K562 (cell line): ENCODE measurements around the gene PHKA2. TPM values are rescaled to one million over a fixed set of nuclear protein-coding genes. Genes with fewer than 3 reads are reported as not detected.

Source experiments
- ATAC-seq: fragments of 200-7000 bp; cut with Tn5 transposase; 3 replicates; pipeline ENCODE4 v1.9.1; 2020; ENCODE audit warnings: moderate library complexity
- BruUV-seq: library from RNA; stranded (reverse); fragments of 400-500 nt; replicated peaks from 2 replicates; lab custom pipeline; 2021; lab: Mats Ljungman, UMichigan
- CTCF ChIA-PET: fragments of 300-600 bp; formaldehyde crosslinking; extraction: SDS; loops from one replicate; lab custom pipeline; 2021; ENCODE audit warnings: low intra/inter-chr PET ratio; lab: Yijun Ruan, JAX
- POLR2A ChIA-PET: fragments of 300-600, 350-650 bp; sonication (Branson Sonifier 250); formaldehyde crosslinking; extraction: SDS; loops from one replicate; lab custom pipeline; 2021; ENCODE audit warnings: antibody characterized with exemption, inconsistent platforms; lab: Yijun Ruan, JAX
- DNase-seq, 4 experiments: peaks; one replicate each; pipeline versions ENCODE4 v3.0.0 to v3.0.0-alpha.2; 2011 to 2018; ENCODE audit warnings: low spot score in 3 of 4, mixed read lengths in 3 of 4; ENCODE audit errors: extremely low read depth in 1 of 4
- FAIRE-seq: peaks from 2 replicates; lab custom pipeline; 2011; peaks lifted over from hg19 to GRCh38; lab: Jason Lieb, UNC
- H2AFZ ChIP-seq: 2 replicates; pipeline ENCODE4 v1.6.0; 2011; ENCODE audit warnings: low read depth, low read length, control low read depth, inconsistent platforms
- H3K27ac ChIP-seq: fragments of 200-600 bp; 3 replicates; pipeline ENCODE4 v1.8.0; 2011; ENCODE audit warnings: low read depth, mild to moderate bottlenecking, control low read depth, inconsistent platforms, low read length, moderate library complexity, mixed read lengths; ENCODE audit errors: extremely low read depth
- H3K27me3 ChIP-seq, 2 experiments: fragments of 300-600 bp in 1 of 2; 2 replicates in 1 of 2; 3 replicates in 1 of 2; pipeline versions ENCODE4 v1.6.0 to v1.8.0; 2011; ENCODE audit warnings: inconsistent platforms in 2 of 2, low read length in 2 of 2, mild to moderate bottlenecking in 1 of 2, mixed read lengths in 1 of 2, moderate library complexity in 1 of 2; ENCODE audit not compliant: control insufficient read depth in 2 of 2, insufficient read depth in 2 of 2
- H3K36me3 ChIP-seq: fragments of 300-600 bp; 3 replicates; pipeline ENCODE4 v1.8.0; 2011; ENCODE audit warnings: mild to moderate bottlenecking, low read length, inconsistent platforms; ENCODE audit not compliant: control insufficient read depth, insufficient read depth
- H3K4me1 ChIP-seq, 2 experiments: fragments of 200-600 bp in 1 of 2; replicated peaks in 1 of 2; 2 replicates in 1 of 2; 3 replicates in 1 of 2; pipeline versions ENCODE4 v1.5.1 to v1.8.0; 2011; ENCODE audit warnings: inconsistent platforms in 2 of 2, low read length in 2 of 2, mild to moderate bottlenecking in 1 of 2, mixed read lengths in 1 of 2, moderate library complexity in 1 of 2; ENCODE audit not compliant: control insufficient read depth in 2 of 2, insufficient read depth in 2 of 2
- H3K4me2 ChIP-seq: 2 replicates; pipeline ENCODE4 v1.6.1; 2011; ENCODE audit warnings: low read length, control low read depth, inconsistent platforms, mixed read lengths; ENCODE audit not compliant: insufficient read depth
- H3K4me3 ChIP-seq: fragments of 200-600 bp; sonication (generic), shearing (Covaris generic); 2 replicates; pipeline ENCODE4 v1.5.1; 2016; ENCODE audit warnings: control low read depth, inconsistent platforms
- H3K79me2 ChIP-seq: fragments of 200-600 bp; 3 replicates; pipeline ENCODE4 v1.8.0; 2011; ENCODE audit warnings: low read length, inconsistent platforms; ENCODE audit not compliant: control insufficient read depth, insufficient read depth
- H3K9ac ChIP-seq, 2 experiments: 2 replicates each; pipeline versions ENCODE4 v1.6.0 to v1.6.1; 2011; ENCODE audit warnings: low read depth in 2 of 2, low read length in 2 of 2, control low read depth in 1 of 2, inconsistent platforms in 1 of 2, mild to moderate bottlenecking in 1 of 2, mixed read lengths in 1 of 2; ENCODE audit not compliant: insufficient read depth in 1 of 2
- H3K9me1 ChIP-seq: one replicate; pipeline ENCODE4 v1.6.0; 2011; ENCODE audit warnings: inconsistent platforms, mild to moderate bottlenecking, low read length, moderate library complexity; ENCODE audit not compliant: control insufficient read depth, insufficient read depth
- H3K9me3 ChIP-seq: replicated peaks from 2 replicates; pipeline ENCODE4 v1.5.1; 2011; ENCODE audit warnings: low read depth, low read length, inconsistent platforms; ENCODE audit not compliant: control insufficient read depth, insufficient read depth
- H4K20me1 ChIP-seq: replicated peaks from 2 replicates; pipeline ENCODE4 v1.6.1; 2011; ENCODE audit warnings: low read length, inconsistent platforms, mixed read lengths; ENCODE audit not compliant: control insufficient read depth, insufficient read depth
- CHD4 ChIP-seq: fragments of 200-600 bp; sonication (generic); IDR thresholded peaks from 3 replicates; pipeline ENCODE4 v1.6.1; 2012; ENCODE audit warnings: low read depth, mild to moderate bottlenecking, mixed read lengths, low read length, inconsistent platforms; ENCODE audit not compliant: insufficient read depth, insufficient replicate concordance, poor library complexity, severe bottlenecking
- EGR1 ChIP-seq: fragments of 450-650 bp; conservative IDR thresholded peaks from 2 replicates; pipeline ENCODE4 v1.6.1; 2017; ENCODE audit warnings: mild to moderate bottlenecking
- EWSR1 ChIP-seq: fragments of 450-650 bp; IDR thresholded peaks from 2 replicates; pipeline ENCODE4 v1.6.1; 2018; ENCODE audit warnings: borderline replicate concordance, mild to moderate bottlenecking, low read depth, moderate library complexity; ENCODE audit not compliant: partially characterized antibody
- MTA1 ChIP-seq: fragments of 450-650 bp; IDR thresholded peaks from 2 replicates; pipeline ENCODE4 v1.6.1; 2017; ENCODE audit warnings: borderline replicate concordance
- NCOA1 ChIP-seq: fragments of 450-650 bp; IDR thresholded peaks from 2 replicates; pipeline ENCODE4 v1.6.1; 2016; ENCODE audit warnings: low read depth
- RHOXF2B ChIP-seq: fragments of 250-450 bp; sonication (Bioruptor Pico); conservative IDR thresholded peaks from 2 replicates; pipeline ENCODE4 v1.5.1; 2021
- TOE1 ChIP-seq, 2 experiments: fragments of 450-650 bp in 1 of 2; sonication (generic) in 1 of 2; formaldehyde crosslinking in 1 of 2; IDR thresholded peaks; 2 replicates each; pipeline versions ENCODE4 v1.7.1 to v1.8.0; 2016 to 2022; ENCODE audit warnings: borderline replicate concordance in 2 of 2, mild to moderate bottlenecking in 2 of 2, antibody characterized with exemption in 1 of 2, inconsistent platforms in 1 of 2, low read depth in 1 of 2, missing genetic modification reagents in 1 of 2, moderate library complexity in 1 of 2
- WGBS: fragments of 100-300 bp; shearing (Covaris generic); methylation state at CpG from one replicate; pipeline ENCODE4 v1.1.6; 2016; ENCODE audit warnings: low coverage, mixed read lengths; ENCODE audit not compliant: insufficient coverage; ENCODE audit errors: missing lambda C conversion rate; 5-methylcytosine and 5-hydroxymethylcytosine counted together
- in situ Hi-C: fragments of 300-500 bp; cut with MboI; formaldehyde crosslinking; loops from 4 replicates; pipeline ENCODE4 v1.15.0; 2018; ENCODE audit warnings: inconsistent platforms, mixed read lengths
- intact Hi-C: fragments of 100-400 bp; cut with micrococcal nuclease; formaldehyde crosslinking; loops from 2 replicates; pipeline ENCODE4 v1.14.2; 2022
- polyA plus RNA-seq, 8 experiments: library from polyadenylated mRNA; depleted of rRNA in 4 of 8; stranded (reverse) in 5 of 8; unstranded in 3 of 8; fragments of >200 nt; fragmentation: Nextera tagmentation in 2 of 8; fragmentation: Illumina TruSeq in 1 of 8; extraction: Ambion mirVana in 2 of 8; extraction: Trizol in 1 of 8; gene quantifications; 2 replicates each; pipeline versions ENCODE4 v1.2.1 to v1.2.3, GENCODE V29; 2011 to 2014; ENCODE audit warnings: inconsistent platforms in 1 of 8, missing spikeins in 1 of 8
- total RNA-seq, 7 experiments: library from RNA; depleted of rRNA in 6 of 7; stranded (reverse); fragments of >200 nt in 6 of 7; fragmentation: Illumina TruSeq in 2 of 7; extraction: Trizol in 2 of 7; gene quantifications; 2 replicates each; pipeline versions ENCODE4 v1.2.1 to v1.2.3, GENCODE V29; 2011 to 2021; ENCODE audit warnings: low replicate concordance in 1 of 7
- TF ChIP-seq, protein P1 (sequence below): sonication (generic); formaldehyde crosslinking; IDR thresholded peaks from 2 replicates; pipeline ENCODE4 v1.9.0; 2022; ENCODE audit warnings: mild to moderate bottlenecking, missing genetic modification reagents
- TF ChIP-seq, protein P2 (sequence below): fragments of 250-450 bp; sonication (Bioruptor Pico); IDR thresholded peaks from 2 replicates; pipeline ENCODE4 v1.4.0; 2020

PHKA2 gene
- total and polyA plus RNA-seq, 9 of the 15 experiments (the other 6 are each of a cell fraction or from before 2014, with no cell fraction given): 2.8 to 33.1 (median 20.3) TPM

DNA sequence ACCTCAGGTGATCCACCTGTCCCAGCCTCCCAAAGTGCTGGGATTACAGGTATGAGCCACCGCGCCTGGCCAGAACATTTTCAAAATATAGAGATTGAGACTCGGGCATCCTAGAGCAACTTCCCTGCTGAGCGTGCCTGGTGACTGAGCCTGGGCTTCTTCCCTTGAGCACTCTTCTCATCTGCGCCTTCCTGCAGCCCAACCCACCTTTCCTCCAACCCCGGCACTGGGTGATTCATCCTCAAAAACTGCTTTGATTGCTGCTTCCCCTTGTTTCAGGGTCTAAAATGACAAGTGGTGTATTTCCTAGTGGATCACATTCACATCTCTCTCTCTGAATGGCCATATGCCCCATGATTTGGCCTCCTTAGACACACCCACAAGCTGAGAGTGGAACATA lies 37.8 kb downstream of the PHKA2 start:
- no peak overlapping the region for H2AFZ ChIP-seq
- H3K4me3 ChIP-seq: no peak overlapping the region
- 100% methylated on average over 2 of the region's 6 CpGs for WGBS
- H3K9me1 ChIP-seq: no peaks in the 10 kb centered on the region
- peaks cover 34% of the 10 kb centered on the region; the same call in 2 of the 3 replicates for H3K36me3 ChIP-seq
- H3K9me3 ChIP-seq: no peaks in the 10 kb centered on the region
- POLR2A ChIA-PET: no interaction called here
- no peak for ATAC-seq
- CTCF ChIA-PET: no interaction called here
- no peak overlapping the region for H3K9ac ChIP-seq
- H3K4me1 ChIP-seq: no peaks in the 10 kb centered on the region
- FAIRE-seq: no peak
- no peaks in the 10 kb centered on the region for H3K79me2 ChIP-seq
- no peak for DNase-seq
- BruUV-seq: no TSS peak
- TF ChIP-seq TOE1 (IDR thresholded peaks at IDR 0.05; ENCODE audit: borderline replicate concordance) (no peak), TOE1 (CRISPR knock-in tag; IDR thresholded peaks at IDR 0.05; ENCODE audit: borderline replicate concordance, low read depth) (no peak), EGR1 (no peak), RHOXF2B (CRISPR knock-in tag) (no peak), NCOA1 (no peak), MTA1 (no peak), CHD4 (no peak), EWSR1 (no peak)
- TF ChIP-seq, protein P1, sequence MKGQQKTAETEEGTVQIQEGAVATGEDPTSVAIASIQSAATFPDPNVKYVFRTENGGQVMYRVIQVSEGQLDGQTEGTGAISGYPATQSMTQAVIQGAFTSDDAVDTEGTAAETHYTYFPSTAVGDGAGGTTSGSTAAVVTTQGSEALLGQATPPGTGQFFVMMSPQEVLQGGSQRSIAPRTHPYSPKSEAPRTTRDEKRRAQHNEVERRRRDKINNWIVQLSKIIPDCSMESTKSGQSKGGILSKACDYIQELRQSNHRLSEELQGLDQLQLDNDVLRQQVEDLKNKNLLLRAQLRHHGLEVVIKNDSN (CRISPR knock-in tag): no peak
- TF ChIP-seq, protein P2, sequence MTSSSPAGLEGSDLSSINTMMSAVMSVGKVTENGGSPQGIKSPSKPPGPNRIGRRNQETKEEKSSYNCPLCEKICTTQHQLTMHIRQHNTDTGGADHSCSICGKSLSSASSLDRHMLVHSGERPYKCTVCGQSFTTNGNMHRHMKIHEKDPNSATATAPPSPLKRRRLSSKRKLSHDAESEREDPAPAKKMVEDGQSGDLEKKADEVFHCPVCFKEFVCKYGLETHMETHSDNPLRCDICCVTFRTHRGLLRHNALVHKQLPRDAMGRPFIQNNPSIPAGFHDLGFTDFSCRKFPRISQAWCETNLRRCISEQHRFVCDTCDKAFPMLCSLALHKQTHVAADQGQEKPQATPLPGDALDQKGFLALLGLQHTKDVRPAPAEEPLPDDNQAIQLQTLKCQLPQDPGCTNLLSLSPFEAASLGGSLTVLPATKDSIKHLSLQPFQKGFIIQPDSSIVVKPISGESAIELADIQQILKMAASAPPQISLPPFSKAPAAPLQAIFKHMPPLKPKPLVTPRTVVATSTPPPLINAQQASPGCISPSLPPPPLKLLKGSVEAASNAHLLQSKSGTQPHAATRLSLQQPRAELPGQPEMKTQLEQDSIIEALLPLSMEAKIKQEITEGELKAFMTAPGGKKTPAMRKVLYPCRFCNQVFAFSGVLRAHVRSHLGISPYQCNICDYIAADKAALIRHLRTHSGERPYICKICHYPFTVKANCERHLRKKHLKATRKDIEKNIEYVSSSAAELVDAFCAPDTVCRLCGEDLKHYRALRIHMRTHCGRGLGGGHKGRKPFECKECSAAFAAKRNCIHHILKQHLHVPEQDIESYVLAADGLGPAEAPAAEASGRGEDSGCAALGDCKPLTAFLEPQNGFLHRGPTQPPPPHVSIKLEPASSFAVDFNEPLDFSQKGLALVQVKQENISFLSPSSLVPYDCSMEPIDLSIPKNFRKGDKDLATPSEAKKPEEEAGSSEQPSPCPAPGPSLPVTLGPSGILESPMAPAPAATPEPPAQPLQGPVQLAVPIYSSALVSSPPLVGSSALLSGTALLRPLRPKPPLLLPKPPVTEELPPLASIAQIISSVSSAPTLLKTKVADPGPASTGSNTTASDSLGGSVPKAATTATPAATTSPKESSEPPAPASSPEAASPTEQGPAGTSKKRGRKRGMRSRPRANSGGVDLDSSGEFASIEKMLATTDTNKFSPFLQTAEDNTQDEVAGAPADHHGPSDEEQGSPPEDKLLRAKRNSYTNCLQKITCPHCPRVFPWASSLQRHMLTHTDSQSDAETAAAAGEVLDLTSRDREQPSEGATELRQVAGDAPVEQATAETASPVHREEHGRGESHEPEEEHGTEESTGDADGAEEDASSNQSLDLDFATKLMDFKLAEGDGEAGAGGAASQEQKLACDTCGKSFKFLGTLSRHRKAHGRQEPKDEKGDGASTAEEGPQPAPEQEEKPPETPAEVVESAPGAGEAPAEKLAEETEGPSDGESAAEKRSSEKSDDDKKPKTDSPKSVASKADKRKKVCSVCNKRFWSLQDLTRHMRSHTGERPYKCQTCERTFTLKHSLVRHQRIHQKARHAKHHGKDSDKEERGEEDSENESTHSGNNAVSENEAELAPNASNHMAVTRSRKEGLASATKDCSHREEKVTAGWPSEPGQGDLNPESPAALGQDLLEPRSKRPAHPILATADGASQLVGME: no peak
- in situ Hi-C loops (no loop called here), intact Hi-C loops (no loop called here)
- no peak overlapping the region for H3K4me2 ChIP-seq
- H4K20me1 ChIP-seq: no peaks in the 10 kb centered on the region
- no peak overlapping the region for H3K27ac ChIP-seq
- no peaks in the 10 kb centered on the region for H3K27me3 ChIP-seq
